Lung (tissue), 12 donors: ENCODE results near the gene CNP. TPM values are rescaled to one million over a fixed set of nuclear protein-coding genes. Genes with fewer than 3 reads are reported as not detected.
A peak's percentile ranks its signal among the peaks of the same experiment; 100 is the strongest.
"Not testable (repeated sequence)": the region's sequence is repeated elsewhere in the genome, so short reads cannot be mapped to it uniquely, and the experiment has no call there.

Source experiments
- ATAC-seq: fragments of 200-7000 bp; cut with Tn5 transposase; one replicate; pipeline ENCODE4 v1.9.1; 2020; ENCODE audit warnings: moderate number of reproducible peaks; ENCODE audit not compliant: insufficient read depth, low FRiP score
- DNase-seq, 3 donors: peaks; one replicate each; pipeline ENCODE4 v3.0.0-alpha.2; 2013 to 2017
- H3K27ac ChIP-seq, 2 donors: one replicate each; pipeline ENCODE4 v1.5.1; 2013; ENCODE audit warnings: mild to moderate bottlenecking in 2 of 2, moderate library complexity in 2 of 2, control low read depth in 1 of 2, inconsistent platforms in 1 of 2, low read depth in 1 of 2, low read length in 1 of 2
- H3K27me3 ChIP-seq, 3 donors: one replicate each; pipeline ENCODE4 v1.5.1; 2013; ENCODE audit warnings: low read length in 2 of 3; ENCODE audit not compliant: control insufficient read depth in 3 of 3, insufficient read depth in 3 of 3
- H3K36me3 ChIP-seq, 4 donors: one replicate each; pipeline ENCODE4 v1.5.1; 2013; ENCODE audit warnings: low read length in 4 of 4, mild to moderate bottlenecking in 1 of 4, moderate library complexity in 1 of 4; ENCODE audit not compliant: control insufficient read depth in 4 of 4, insufficient read depth in 4 of 4
- H3K4me1 ChIP-seq, 5 donors: one replicate each; pipeline ENCODE4 v1.5.1; 2013; ENCODE audit warnings: low read length in 5 of 5, mild to moderate bottlenecking in 2 of 5, moderate library complexity in 1 of 5; ENCODE audit not compliant: control insufficient read depth in 5 of 5, insufficient read depth in 5 of 5
- H3K4me3 ChIP-seq: one replicate; pipeline ENCODE4 v1.5.1; 2013; ENCODE audit warnings: mild to moderate bottlenecking, control low read depth, moderate library complexity
- H3K9ac ChIP-seq, 2 donors: one replicate each; pipeline ENCODE4 v1.5.1; 2013; ENCODE audit warnings: low read length in 2 of 2, control low read depth in 1 of 2; ENCODE audit not compliant: insufficient read depth in 1 of 2
- H3K9me3 ChIP-seq, 4 donors: one replicate each; pipeline ENCODE4 v1.5.1; 2013; ENCODE audit warnings: low read length in 3 of 4, mild to moderate bottlenecking in 1 of 4, moderate library complexity in 1 of 4; ENCODE audit not compliant: control insufficient read depth in 4 of 4, insufficient read depth in 3 of 4
- CTCF ChIP-seq: IDR thresholded peaks from 2 replicates; pipeline ENCODE4 v1.5.1; 2012; ENCODE audit warnings: mild to moderate bottlenecking; ENCODE audit errors: control extremely low read depth, extremely low read depth
- WGBS, 2 donors: extraction: QIAGEN DNeasy Blood & Tissue Kit; methylation state at CpG; one replicate each; pipeline ENCODE4 v1.1.7; 2013; 5-methylcytosine and 5-hydroxymethylcytosine counted together
- polyA plus RNA-seq, 2 donors: library from polyadenylated mRNA; stranded (reverse); fragments of 200-250 nt; gene quantifications; one replicate each; pipeline ENCODE4 v1.2.1, GENCODE V29; 2013
- total RNA-seq, 2 donors: library from RNA; depleted of rRNA in 1 of 2; stranded (reverse); fragments of >200 nt in 1 of 2; gene quantifications; one replicate each; pipeline ENCODE4 v1.2.1, GENCODE V29; 2014 to 2021
- donor health status: control.
- donor health status: control.
- donor health status: Bipolar disorder and iron deficiency.
- donor health status: healthy.
- donor health status: DM: yes; HTN: yes; CAD: no.

Gene CNP
- total and polyA plus RNA-seq, 4 donors = 32.3 to 53.5 (median 33.9) TPM

- peak within 1 kb of the TSS; percentile 45 for H3K4me3 ChIP-seq
- peak; percentile 12 for TF ChIP-seq CTCF
- DNase-seq (peak; percentile 98 to 99 (median 98)), ATAC-seq (peak; percentile 93)
- H3K4me1 ChIP-seq = peaks cover 0 to 13% (median 0%) of the 10 kb centered on the region in 5 donors
- no peaks in the 10 kb centered on the region for H3K9me3 ChIP-seq
- peaks cover 0 to 2% (median 0%) of the 10 kb centered on the region in 4 donors for H3K36me3 ChIP-seq
- H3K27me3 ChIP-seq = no peaks in the 10 kb centered on the region
- H3K27ac ChIP-seq = peak within 1 kb of the TSS; percentile 85 to 86
- WGBS, 2 donors = 2 to 3% methylated on average over 43 of the region's 43 CpGs
- peak within 1 kb of the TSS in 1 of 2 donors; percentile 92 for H3K9ac ChIP-seq
Measured at GRCh38 chr17:41930009-41930832, 36.4 kb upstream of the CNP start, which contains the start of gene ODAD4. TSS of gene ODAD4 (plus strand) at chr17:41930617. CDS start at chr17:41930724, 107 bp downstream.

- WGBS, 2 donors = 46 to 58% methylated on average over 16 to 18 of the region's 18 CpGs
- H3K9ac ChIP-seq = peak overlapping the region in 1 of 2 donors; percentile 77
- ATAC-seq, H3K27me3 ChIP-seq, H3K36me3 ChIP-seq, H3K9me3 ChIP-seq, DNase-seq: not testable (repeated sequence)
- H3K4me1 ChIP-seq = peaks cover 0 to 13% (median 0%) of the 10 kb centered on the region in 5 donors
- peak overlapping the region; percentile 8 for H3K4me3 ChIP-seq
- H3K27ac ChIP-seq = peak overlapping the region; percentile 14 to 40
Measured at GRCh38 chr17:41930833-41931156, 35.8 kb upstream of the CNP start.

GRCh38 chr17:41931715-41932114 lies 34.9 kb upstream of the CNP start:
- ATAC-seq, DNase-seq, H3K27ac ChIP-seq, H3K36me3 ChIP-seq, H3K4me3 ChIP-seq, H3K9ac ChIP-seq, H3K27me3 ChIP-seq, H3K9me3 ChIP-seq: not testable (repeated sequence)
- whole genome bisulfite sequencing, 2 donors = 91 to 93% methylated on average over 4 of the region's 4 CpGs
- H3K4me1 ChIP-seq = peaks cover 0 to 13% (median 0%) of the 10 kb centered on the region in 5 donors

- H3K9me3 ChIP-seq = no peaks in the 10 kb centered on the region
- H3K27me3 ChIP-seq = no peaks in the 10 kb centered on the region
- peaks cover 0 to 6% (median 3%) of the 10 kb centered on the region in 4 donors for H3K36me3 ChIP-seq
- peaks cover 0 to 13% (median 0%) of the 10 kb centered on the region in 5 donors for H3K4me1 ChIP-seq
- WGBS, 2 donors = 12 to 22% methylated on average over 2 of the region's 2 CpGs
- ATAC-seq (no peak), DNase-seq (no peak)
- no peak for TF ChIP-seq CTCF
- no peak overlapping the region for H3K27ac ChIP-seq
- no peak overlapping the region for H3K4me3 ChIP-seq
- no peak overlapping the region for H3K9ac ChIP-seq
Measured at GRCh38 chr17:41932816-41933389, 33.7 kb upstream of the CNP start.
